Measurements from ENCODE around the gene CATSPERZ.

CATSPERZ gene

GRCh38 chr11:64269540-64270220, 30.5 kb upstream of the CATSPERZ start:
- no peak for TF ChIP-seq ZFX (IDR thresholded peaks at IDR 0.05; ENCODE audit: borderline replicate concordance)
- TF ChIP-seq, protein P1, sequence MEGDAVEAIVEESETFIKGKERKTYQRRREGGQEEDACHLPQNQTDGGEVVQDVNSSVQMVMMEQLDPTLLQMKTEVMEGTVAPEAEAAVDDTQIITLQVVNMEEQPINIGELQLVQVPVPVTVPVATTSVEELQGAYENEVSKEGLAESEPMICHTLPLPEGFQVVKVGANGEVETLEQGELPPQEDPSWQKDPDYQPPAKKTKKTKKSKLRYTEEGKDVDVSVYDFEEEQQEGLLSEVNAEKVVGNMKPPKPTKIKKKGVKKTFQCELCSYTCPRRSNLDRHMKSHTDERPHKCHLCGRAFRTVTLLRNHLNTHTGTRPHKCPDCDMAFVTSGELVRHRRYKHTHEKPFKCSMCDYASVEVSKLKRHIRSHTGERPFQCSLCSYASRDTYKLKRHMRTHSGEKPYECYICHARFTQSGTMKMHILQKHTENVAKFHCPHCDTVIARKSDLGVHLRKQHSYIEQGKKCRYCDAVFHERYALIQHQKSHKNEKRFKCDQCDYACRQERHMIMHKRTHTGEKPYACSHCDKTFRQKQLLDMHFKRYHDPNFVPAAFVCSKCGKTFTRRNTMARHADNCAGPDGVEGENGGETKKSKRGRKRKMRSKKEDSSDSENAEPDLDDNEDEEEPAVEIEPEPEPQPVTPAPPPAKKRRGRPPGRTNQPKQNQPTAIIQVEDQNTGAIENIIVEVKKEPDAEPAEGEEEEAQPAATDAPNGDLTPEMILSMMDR (IDR thresholded peaks at IDR 0.05), result no peak
- H3K27ac ChIP-seq, result peak overlapping the region; percentile 99

DNA sequence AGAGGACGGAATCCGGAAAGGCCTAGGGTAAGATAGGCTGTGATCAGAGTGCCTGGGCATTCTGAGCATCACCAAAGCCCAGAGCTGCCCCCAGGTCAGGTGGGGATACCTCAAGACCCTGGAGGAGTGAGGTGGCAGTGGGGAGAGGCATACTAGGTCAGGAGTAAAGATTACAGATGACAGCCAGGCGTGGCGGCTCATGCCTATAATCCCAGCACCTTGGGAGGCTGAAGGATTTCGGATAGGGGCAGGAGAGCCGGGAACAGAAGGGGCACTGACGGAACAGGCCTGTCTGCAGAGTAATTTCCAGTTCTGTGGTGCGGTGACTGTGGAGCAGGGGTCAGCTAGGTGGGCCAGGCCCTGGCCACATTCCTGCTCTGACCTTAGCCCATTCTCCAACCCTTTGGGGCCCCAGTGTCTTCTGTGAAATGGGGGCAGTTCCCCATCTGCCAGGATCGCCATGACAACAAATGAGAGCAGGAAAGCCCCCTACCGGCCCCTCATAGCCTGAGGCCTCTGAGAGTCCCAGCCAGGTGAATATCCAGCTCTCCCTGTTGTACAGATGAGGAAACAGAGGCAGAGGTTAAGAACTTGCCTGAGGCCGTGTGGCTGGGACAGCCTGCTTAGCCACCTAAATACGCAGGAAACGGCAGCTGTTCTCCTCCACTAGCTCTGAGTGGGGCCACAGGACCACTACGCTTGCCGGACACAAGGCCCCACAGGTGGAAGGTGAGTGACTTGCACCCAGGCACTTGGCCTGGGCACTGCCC, 24.9 kb upstream of the CATSPERZ start:
- no peak for TF ChIP-seq ZFX (IDR thresholded peaks at IDR 0.05; ENCODE audit: borderline replicate concordance)
- H3K27ac ChIP-seq, result no peak overlapping the region

GRCh38 chr11:64275841-64276240, 24.3 kb upstream of the CATSPERZ start:
- TF ChIP-seq, protein P1 (IDR thresholded peaks at IDR 0.05), result no peak
- no peak overlapping the region for H3K27ac ChIP-seq

DNA sequence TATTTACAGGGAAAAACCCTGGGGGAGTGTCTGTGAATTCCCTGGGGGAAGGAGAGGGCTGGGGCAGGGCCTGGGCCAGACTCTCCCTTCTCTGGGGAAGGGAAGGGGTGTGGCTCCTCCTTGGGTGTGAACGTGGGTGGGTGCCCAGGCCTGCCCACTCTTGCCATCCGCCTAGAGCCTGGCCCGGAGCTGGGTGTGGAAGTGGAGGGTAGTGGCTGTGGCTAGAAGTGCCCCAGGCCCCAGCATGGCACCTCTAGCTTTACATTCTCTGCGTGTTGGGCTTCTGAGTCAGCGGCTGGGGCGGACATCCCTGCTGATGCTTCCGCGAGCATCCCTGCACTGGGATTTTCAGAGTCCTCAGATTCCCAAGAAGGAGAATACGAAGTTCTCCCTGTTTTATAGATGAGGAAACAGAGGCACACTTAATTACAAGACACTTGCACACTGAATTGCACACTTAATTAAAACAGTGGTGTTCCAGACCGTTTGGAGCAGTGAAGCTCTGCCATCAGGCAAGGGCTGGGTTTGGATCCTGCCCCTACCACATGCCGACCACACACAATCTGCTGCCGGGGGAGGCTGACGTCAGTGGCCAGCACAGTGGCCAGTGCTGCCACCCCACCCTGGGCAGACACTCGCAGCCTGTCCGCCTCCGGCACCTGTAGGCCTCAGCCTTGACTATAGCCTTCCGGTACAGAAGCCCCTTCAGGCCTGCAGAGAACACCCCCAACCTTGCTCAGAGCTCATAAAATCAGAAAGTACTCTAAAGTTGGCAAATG, 23.3 kb upstream of the CATSPERZ start:
- no peak overlapping the region for H3K27ac ChIP-seq
- TF ChIP-seq, protein P1 (IDR thresholded peaks at IDR 0.05), result no peak
- no peak for TF ChIP-seq ZFX (IDR thresholded peaks at IDR 0.05; ENCODE audit: borderline replicate concordance)

- no peak overlapping the region for H3K27ac ChIP-seq
- TF ChIP-seq, protein P1 (IDR thresholded peaks at IDR 0.05), result no peak
- TF ChIP-seq ZFX (IDR thresholded peaks at IDR 0.05; ENCODE audit: borderline replicate concordance), result no peak
Measured at GRCh38 chr11:64278576-64279190, 21.5 kb upstream of the CATSPERZ start.

DNA sequence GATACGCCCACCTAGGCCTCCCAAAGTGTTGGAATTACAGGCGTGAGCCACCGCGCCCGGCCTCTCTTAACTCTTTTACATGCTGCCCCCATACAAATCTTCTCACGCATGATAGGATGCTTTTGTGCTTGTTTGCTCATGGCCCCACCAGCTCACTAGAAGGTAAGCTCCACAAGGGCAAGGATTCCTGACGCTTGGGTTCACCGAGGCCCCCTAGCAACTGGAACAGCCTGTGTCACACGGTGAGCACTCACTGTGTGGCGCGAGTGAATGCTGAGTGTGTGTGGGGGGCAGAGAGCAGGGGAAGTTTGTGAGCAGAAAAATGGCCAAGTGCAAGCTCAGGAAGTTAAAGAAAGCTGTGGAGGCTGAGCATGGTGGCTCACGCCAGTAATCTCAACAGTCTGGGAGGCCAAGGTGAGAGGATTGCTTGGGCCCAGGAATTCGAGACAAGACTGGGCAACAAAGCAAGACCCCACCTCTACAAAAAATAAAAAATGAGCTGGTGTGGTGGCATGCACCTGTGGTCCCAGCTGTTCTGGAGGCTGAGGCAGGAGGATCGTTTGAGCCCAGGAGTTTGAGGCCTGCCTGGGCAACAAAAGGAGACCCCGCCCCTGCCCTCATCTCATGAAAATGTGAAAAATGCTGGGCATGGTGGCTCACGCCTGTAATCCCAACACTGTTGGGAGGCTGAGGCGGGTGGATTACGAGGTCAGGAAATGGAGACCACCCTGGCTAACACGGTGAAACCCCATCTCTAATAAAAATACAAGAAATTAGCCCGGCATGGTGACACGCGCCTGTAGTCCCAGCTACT, 18.0 kb upstream of the CATSPERZ start:
- no peak overlapping the region for H3K27ac ChIP-seq
- TF ChIP-seq, protein P1 (IDR thresholded peaks at IDR 0.05), result no peak
- no peak for TF ChIP-seq ZFX (IDR thresholded peaks at IDR 0.05; ENCODE audit: borderline replicate concordance)

- no peak for TF ChIP-seq ZFX (IDR thresholded peaks at IDR 0.05; ENCODE audit: borderline replicate concordance)
- TF ChIP-seq, protein P1 (IDR thresholded peaks at IDR 0.05), result no peak
- no peak overlapping the region for H3K27ac ChIP-seq
Measured at GRCh38 chr11:64283092-64283491, 17.1 kb upstream of the CATSPERZ start.

Data from 22Rv1 (cell line).